H1 (cell line): ENCODE measurements around the gene NDUFA12. TPM values are rescaled to one million over a fixed set of nuclear protein-coding genes. Genes with fewer than 3 reads are reported as not detected.

Source experiments
- CTCF ChIA-PET: fragments of 300-600 bp; sonication (Branson Sonifier 250); formaldehyde crosslinking; loops from one replicate; lab custom pipeline; 2021; ENCODE audit not compliant: partially characterized antibody; lab: Charles Lee
- POLR2A ChIA-PET: fragments of 300-600 bp; sonication (Branson Sonifier 250); formaldehyde crosslinking; loops from one replicate; lab custom pipeline; 2021; ENCODE audit warnings: inconsistent platforms; ENCODE audit not compliant: partially characterized antibody; lab: Charles Lee
- DNase-seq, 2 experiments: peaks; one replicate each; pipeline versions ENCODE4 v3.0.0 to v3.0.0-alpha.2; 2010 to 2022; ENCODE audit warnings: low spot score in 2 of 2, low read depth in 1 of 2, mixed read lengths in 1 of 2
- FAIRE-seq: peaks from 2 replicates; lab custom pipeline; 2011; peaks lifted over from hg19 to GRCh38; lab: Jason Lieb, UNC
- H2AFZ ChIP-seq: 2 replicates; pipeline ENCODE4 v1.8.1; 2012; ENCODE audit warnings: low read length, inconsistent platforms
- H2AK5ac ChIP-seq: 2 replicates; pipeline ENCODE4 v1.6.1; 2013; ENCODE audit warnings: low read depth, low read length
- H2BK120ac ChIP-seq: replicated peaks from 2 replicates; pipeline ENCODE3; 2013; ENCODE audit warnings: low read depth, low read length, inconsistent platforms
- H2BK12ac ChIP-seq: 2 replicates; pipeline ENCODE4 v1.6.1; 2013; ENCODE audit warnings: low read depth, low read length
- H2BK15ac ChIP-seq: 2 replicates; pipeline ENCODE4 v1.6.1; 2013; ENCODE audit warnings: low read length
- H2BK20ac ChIP-seq: 2 replicates; pipeline ENCODE4 v1.6.1; 2013; ENCODE audit warnings: low read length
- H2BK5ac ChIP-seq: 2 replicates; pipeline ENCODE4 v1.6.1; 2013; ENCODE audit warnings: low read depth, low read length
- H3K14ac ChIP-seq: 2 replicates; pipeline ENCODE4 v1.6.1; 2013; ENCODE audit warnings: inconsistent platforms; ENCODE audit not compliant: insufficient read length
- H3K18ac ChIP-seq: 2 replicates; pipeline ENCODE4 v1.6.1; 2013; ENCODE audit warnings: low read length; ENCODE audit errors: extremely low read depth
- H3K23ac ChIP-seq: 2 replicates; pipeline ENCODE4 v1.6.1; 2013; ENCODE audit warnings: inconsistent platforms; ENCODE audit not compliant: insufficient read length
- H3K23me2 ChIP-seq: 2 replicates; pipeline ENCODE4 v1.6.1; 2013; ENCODE audit warnings: low read depth, low read length
- H3K27ac ChIP-seq: 2 replicates; pipeline ENCODE4 v1.6.1; 2011; ENCODE audit warnings: low read depth, low read length, inconsistent platforms
- H3K27me3 ChIP-seq, 4 experiments: replicated peaks in 1 of 4; 1 replicate in 1 of 4; 2 replicates in 3 of 4; pipeline versions ENCODE4 v1.6.1 to v1.8.1; 2011 to 2013; ENCODE audit warnings: low read length in 3 of 4, mild to moderate bottlenecking in 3 of 4, inconsistent platforms in 2 of 4, mixed read lengths in 2 of 4, moderate library complexity in 1 of 4; ENCODE audit not compliant: control insufficient read depth in 3 of 4, insufficient read depth in 3 of 4; ENCODE audit errors: extremely low read depth in 1 of 4
- H3K36me3 ChIP-seq, 4 experiments: 2 replicates each; pipeline versions ENCODE4 v1.6.1 to v1.8.1; 2011 to 2013; ENCODE audit warnings: mild to moderate bottlenecking in 4 of 4, low read length in 3 of 4, moderate library complexity in 2 of 4, control low read depth in 1 of 4, inconsistent platforms in 1 of 4; ENCODE audit not compliant: insufficient read depth in 4 of 4, control insufficient read depth in 2 of 4
- H3K4ac ChIP-seq: replicated peaks from 2 replicates; pipeline ENCODE3; 2013; ENCODE audit warnings: low read length, low read depth, mixed read lengths, inconsistent platforms; ENCODE audit not compliant: insufficient read length
- H3K4me1 ChIP-seq, 4 experiments: replicated peaks in 1 of 4; 1 replicate in 1 of 4; 2 replicates in 3 of 4; pipeline versions ENCODE4 v1.6.1 to v1.8.1; 2011 to 2013; ENCODE audit warnings: low read length in 3 of 4, inconsistent platforms in 2 of 4, mixed read lengths in 1 of 4; ENCODE audit not compliant: insufficient read depth in 4 of 4, control insufficient read depth in 3 of 4
- H3K4me2 ChIP-seq, 2 experiments: 2 replicates each; pipeline versions ENCODE4 v1.6.1 to v1.8.1; 2011 to 2013; ENCODE audit warnings: low read depth in 2 of 2, low read length in 2 of 2, control low read depth in 1 of 2, inconsistent platforms in 1 of 2, mild to moderate bottlenecking in 1 of 2; ENCODE audit not compliant: insufficient read depth in 1 of 2
- H3K4me3 ChIP-seq, 4 experiments: fragments of 200-600, 300-600 bp in 1 of 4; sonication (generic), shearing (Covaris generic), sonication (Bioruptor Twin) in 1 of 4; 2 replicates each; pipeline versions ENCODE4 v1.5.1 to v1.8.1; 2011 to 2016; ENCODE audit warnings: low read length in 4 of 4, low read depth in 3 of 4, control low read depth in 2 of 4, inconsistent platforms in 2 of 4, mild to moderate bottlenecking in 2 of 4, mixed read lengths in 1 of 4, moderate library complexity in 1 of 4; ENCODE audit not compliant: insufficient read depth in 2 of 4; ENCODE audit errors: extremely low read depth in 1 of 4
- H3K56ac ChIP-seq: replicated peaks from 2 replicates; pipeline ENCODE3; 2013; ENCODE audit warnings: low read depth, mild to moderate bottlenecking, mixed read lengths, low read length, inconsistent platforms; ENCODE audit not compliant: insufficient read length
- H3K79me1 ChIP-seq: 2 replicates; pipeline ENCODE4 v1.6.1; 2013; ENCODE audit warnings: low read depth, low read length, control low read depth
- H3K79me2 ChIP-seq, 2 experiments: 2 replicates each; pipeline versions ENCODE4 v1.6.1 to v1.8.1; 2012 to 2013; ENCODE audit warnings: low read length in 2 of 2, mild to moderate bottlenecking in 2 of 2, inconsistent platforms in 1 of 2; ENCODE audit not compliant: insufficient read depth in 2 of 2, control insufficient read depth in 1 of 2
- H3K9ac ChIP-seq, 4 experiments: replicated peaks in 1 of 4; 1 replicate in 1 of 4; 2 replicates in 3 of 4; pipeline versions ENCODE4 v1.6.1 to v1.8.1; 2011 to 2013; ENCODE audit warnings: low read depth in 3 of 4, low read length in 3 of 4, control low read depth in 2 of 4, mild to moderate bottlenecking in 2 of 4, moderate library complexity in 2 of 4, inconsistent platforms in 1 of 4; ENCODE audit errors: extremely low read depth in 1 of 4
- H3K9me3 ChIP-seq, 2 experiments: 2 replicates each; pipeline versions ENCODE4 v1.6.1 to v1.8.1; 2012 to 2013; ENCODE audit warnings: mild to moderate bottlenecking in 2 of 2, moderate library complexity in 2 of 2, control low read depth in 1 of 2, inconsistent platforms in 1 of 2, low read depth in 1 of 2, low read length in 1 of 2, mixed read lengths in 1 of 2; ENCODE audit not compliant: insufficient read depth in 2 of 2
- H4K20me1 ChIP-seq, 2 experiments: replicated peaks in 1 of 2; 2 replicates each; pipeline versions ENCODE3 to v1.8.1; 2011 to 2013; ENCODE audit warnings: inconsistent platforms in 2 of 2, low read length in 2 of 2, mild to moderate bottlenecking in 1 of 2; ENCODE audit not compliant: insufficient read depth in 2 of 2, control insufficient read depth in 1 of 2
- H4K5ac ChIP-seq: 2 replicates; pipeline ENCODE4 v1.6.1; 2013; ENCODE audit warnings: low read length, low read depth, mixed read lengths, inconsistent platforms; ENCODE audit not compliant: insufficient read length
- H4K8ac ChIP-seq: 2 replicates; pipeline ENCODE4 v1.8.0; 2013; ENCODE audit warnings: mild to moderate bottlenecking, moderate library complexity, low read length, inconsistent platforms; ENCODE audit not compliant: insufficient read depth; ENCODE audit errors: extremely low read depth
- H4K91ac ChIP-seq: replicated peaks from 2 replicates; pipeline ENCODE3; 2013; ENCODE audit warnings: low read length, mixed read lengths, inconsistent platforms; ENCODE audit not compliant: insufficient read length
- ASH2L ChIP-seq: fragments of 200-600, 300-600 bp; sonication (generic); IDR thresholded peaks from one replicate; pipeline ENCODE4 v1.7.1; 2017; ENCODE audit warnings: low read length
- CEBPB ChIP-seq: IDR thresholded peaks from 2 replicates; pipeline ENCODE4 v1.6.1; 2012; ENCODE audit warnings: low read depth, low read length
- CTBP2 ChIP-seq: IDR thresholded peaks from 2 replicates; pipeline ENCODE4 v1.7.0; 2011; ENCODE audit warnings: borderline replicate concordance, mild to moderate bottlenecking, moderate library complexity, mixed read lengths, low read length; ENCODE audit not compliant: insufficient read depth, insufficient read length
- EZH2 ChIP-seq: fragments of 200-600 bp; sonication (generic); IDR thresholded peaks from 2 replicates; pipeline ENCODE4 v1.7.1; 2012; ENCODE audit warnings: low read depth, mild to moderate bottlenecking, moderate library complexity, low read length, inconsistent platforms; ENCODE audit not compliant: severe bottlenecking
- HDAC2 ChIP-seq, 2 experiments: fragments of 300-600 bp in 1 of 2; sonication (generic) in 1 of 2; IDR thresholded peaks; 2 replicates each; pipeline ENCODE4 v1.6.1; 2011 to 2012; ENCODE audit warnings: low read depth in 2 of 2, low read length in 2 of 2, mild to moderate bottlenecking in 2 of 2, moderate library complexity in 2 of 2, borderline replicate concordance in 1 of 2, inconsistent platforms in 1 of 2
- KDM5A ChIP-seq: fragments of 200-600 bp; IDR thresholded peaks from 2 replicates; pipeline ENCODE4 v1.7.1; 2012; ENCODE audit warnings: mild to moderate bottlenecking, low read length, inconsistent platforms, mixed read lengths
- POLR2A ChIP-seq, 2 experiments: IDR thresholded peaks; 1 replicate in 1 of 2; 2 replicates in 1 of 2; pipeline ENCODE4 v1.6.1; 2011; ENCODE audit warnings: low read depth in 2 of 2, low read length in 2 of 2, mild to moderate bottlenecking in 2 of 2; ENCODE audit errors: control extremely low read depth in 1 of 2
- POLR2AphosphoS5 ChIP-seq: IDR thresholded peaks from 2 replicates; pipeline ENCODE4 v1.6.1; 2011; ENCODE audit warnings: low read depth, low read length
- POU5F1 ChIP-seq: IDR thresholded peaks from 2 replicates; pipeline ENCODE4 v1.6.1; 2011; ENCODE audit warnings: low read depth, mild to moderate bottlenecking, low read length, moderate library complexity
- RXRA ChIP-seq: IDR thresholded peaks from 2 replicates; pipeline ENCODE4 v1.6.1; 2011; ENCODE audit warnings: low read depth, mild to moderate bottlenecking, low read length, moderate library complexity; ENCODE audit not compliant: insufficient read depth
- SIN3A ChIP-seq, 2 experiments: IDR thresholded peaks in 1 of 2; conservative IDR thresholded peaks in 1 of 2; 2 replicates each; pipeline ENCODE4 v1.6.1; 2011 to 2012; ENCODE audit warnings: low read length in 2 of 2, improper control_type of control experiment in 1 of 2, low read depth in 1 of 2, mild to moderate bottlenecking in 1 of 2
- SP1 ChIP-seq: IDR thresholded peaks from 2 replicates; pipeline ENCODE4 v1.6.1; 2011; ENCODE audit warnings: low read depth, low read length
- TEAD4 ChIP-seq: IDR thresholded peaks from 2 replicates; pipeline ENCODE4 v1.6.1; 2012; ENCODE audit warnings: low read depth, low read length, inconsistent platforms, mixed read lengths
- WGBS, 2 experiments: shearing (Covaris generic) in 1 of 2; methylation state at CpG; one replicate each; pipeline versions ENCODE4 v1.1.6 to v1.1.7; 2013 to 2015; ENCODE audit warnings: low lambda C conversion rate in 2 of 2, mixed read lengths in 2 of 2, inconsistent platforms in 1 of 2, low coverage in 1 of 2, missing lambda C conversion rate in 1 of 2; ENCODE audit not compliant: insufficient replicate concordance in 2 of 2, insufficient coverage in 1 of 2, insufficient read length in 1 of 2; ENCODE audit errors: extremely low coverage in 1 of 2, missing lambda C conversion rate in 1 of 2; 5-methylcytosine and 5-hydroxymethylcytosine counted together
- polyA plus RNA-seq, 7 experiments: library from polyadenylated mRNA; depleted of rRNA in 3 of 7; stranded (reverse) in 5 of 7; unstranded in 2 of 7; fragments of >200 nt in 5 of 7; fragments of 200-250 nt in 2 of 7; gene quantifications; 1 replicate in 5 of 7; 2 replicates in 1 of 7; 4 replicates in 1 of 7; pipeline versions ENCODE4 v1.2.1 to v1.2.3, GENCODE V29; 2011 to 2013; ENCODE audit warnings: missing spikeins in 2 of 7, mixed read lengths in 2 of 7
- total RNA-seq: library from RNA; stranded (reverse); fragmentation: NEBNext Ultra II Directional; extraction: Animal tissue kit (Norgen Biotek cat#: 25700); gene quantifications from 2 replicates; pipeline ENCODE4 v1.2.1, GENCODE V29; 2021
- TF ChIP-seq, protein P1 (sequence below): IDR thresholded peaks from 2 replicates; pipeline ENCODE4 v1.6.1; 2011; ENCODE audit warnings: low read depth, mild to moderate bottlenecking, low read length; ENCODE audit not compliant: insufficient read depth

Gene NDUFA12
- total and polyA plus RNA-seq, 2 of the 8 experiments (the other 6 are each of a cell fraction or from before 2014, with no cell fraction given) = 98.1 to 157 TPM

DNA sequence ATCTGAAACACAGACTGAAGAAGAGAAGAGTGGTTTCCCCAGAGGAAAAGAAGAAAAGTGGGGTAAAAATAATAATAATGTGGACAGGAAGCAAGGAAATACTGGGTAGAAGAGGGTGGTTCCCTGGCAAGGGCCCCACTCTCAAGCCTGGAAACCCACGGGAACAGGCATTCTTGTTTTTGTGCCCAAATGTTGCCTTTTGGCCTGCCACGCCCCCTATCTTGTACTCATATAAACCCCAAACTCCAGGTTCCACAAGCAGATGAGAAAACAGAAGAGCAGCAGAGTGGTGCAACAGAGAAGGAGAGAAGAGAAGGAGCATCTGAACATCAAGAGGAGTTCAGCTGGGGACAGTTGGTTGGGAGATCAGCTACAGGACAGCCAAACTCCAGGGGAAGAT is 51.2 kb downstream of the NDUFA12 start:
- Histone ChIP-seq H3K23ac (no peak overlapping the region), H3K56ac (no peak overlapping the region), H4K91ac (no peak overlapping the region), H2BK15ac (no peak overlapping the region), H2AK5ac (no peak overlapping the region), H4K20me1 (no peaks in the 10 kb centered on the region), H2BK12ac (no peak overlapping the region), H3K23me2 (no peaks in the 10 kb centered on the region), H3K27me3 (no peaks in the 10 kb centered on the region), H2BK120ac (no peak overlapping the region), H3K4me3 (no peak overlapping the region), H3K79me1 (no peaks in the 10 kb centered on the region), H3K18ac (no peak overlapping the region), H3K79me2 (no peaks in the 10 kb centered on the region), H3K4me1 (no peaks in the 10 kb centered on the region), H3K14ac (no peak overlapping the region), H4K8ac (no peak overlapping the region), H3K27ac (no peak overlapping the region), H4K5ac (no peak overlapping the region), H2AFZ (no peak overlapping the region), H2BK5ac (no peak overlapping the region), H3K9me3 (no peaks in the 10 kb centered on the region), H3K9ac (no peak overlapping the region), H3K4ac (no peak overlapping the region), H2BK20ac (no peak overlapping the region), H3K36me3 (no peaks in the 10 kb centered on the region), H3K4me2 (no peak overlapping the region)
- no peak for DNase-seq
- CTCF ChIA-PET = interaction anchor here (1.2 to 2.1 kb wide), 3 partner anchors 11 to 14 kb away, joined by 3 to 10 read pairs (median 3); no protein-coding TSS in a partner anchor
- no peak for FAIRE-seq
- POLR2A ChIA-PET = no interaction called here
- WGBS, 2 experiments = 84% methylated on average over 2 of the region's 2 CpGs; no CpG with 5 or more reads in 1 of the 2 experiments
- TF ChIP-seq SP1 (no peak), KDM5A (no peak), RXRA (no peak), EZH2 (no peak), CEBPB (no peak), TEAD4 (no peak), CTBP2 (no peak), POU5F1 (no peak), POLR2AphosphoS5 (no peak), POLR2A (IDR thresholded peaks at IDR 0.05; ENCODE audit: control extremely low read depth in 1 of 2, low read depth in 2 of 2, low read length in 2 of 2) (no peak), ASH2L (no peak), SIN3A (conservative IDR thresholded peaks at IDR 0.05 in 1 of 2, IDR thresholded peaks at IDR 0.05 in 1 of 2; ENCODE audit: low read depth in 1 of 2, low read length in 2 of 2) (no peak), HDAC2 (IDR thresholded peaks at IDR 0.05; ENCODE audit: borderline replicate concordance in 1 of 2, low read depth in 2 of 2, low read length in 2 of 2) (no peak)
- TF ChIP-seq, protein P1, sequence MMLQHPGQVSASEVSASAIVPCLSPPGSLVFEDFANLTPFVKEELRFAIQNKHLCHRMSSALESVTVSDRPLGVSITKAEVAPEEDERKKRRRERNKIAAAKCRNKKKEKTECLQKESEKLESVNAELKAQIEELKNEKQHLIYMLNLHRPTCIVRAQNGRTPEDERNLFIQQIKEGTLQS = no peak
